ENCODE data around the gene NRGN.

DNA sequence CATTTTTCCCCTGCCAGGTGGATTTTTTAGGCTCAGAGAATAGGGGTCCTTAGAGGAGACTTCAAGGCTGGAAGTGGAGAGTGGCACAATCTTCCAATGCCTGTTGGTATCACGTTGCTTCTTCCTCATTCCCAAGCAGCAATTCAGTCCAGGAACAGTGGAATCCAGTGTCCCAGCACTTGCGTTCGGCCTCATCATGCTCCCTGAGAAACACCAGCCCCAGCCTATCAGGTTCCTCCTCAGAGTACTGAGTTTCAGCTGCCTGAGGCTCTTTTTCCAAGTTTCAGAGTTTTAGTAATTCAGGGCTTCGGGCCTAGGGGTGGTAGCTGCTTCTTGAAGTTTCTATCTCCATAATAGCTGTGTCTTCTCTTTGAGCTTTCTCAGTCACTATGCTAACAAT lies 31.9 kb upstream of the NRGN start:
- TF ChIP-seq EZH2 (IDR thresholded peaks at IDR 0.05; ENCODE audit: insufficient read depth, poor library complexity, severe bottlenecking), result no peak
- TF ChIP-seq EZH2phosphoT487 (IDR thresholded peaks at IDR 0.05; ENCODE audit: insufficient read depth, low read depth), result no peak
